ENCODE data around the gene ZMIZ1. TPM values are rescaled to one million over a fixed set of nuclear protein-coding genes. Genes with fewer than 3 reads are reported as not detected.

Gene ZMIZ1
- total and polyA plus RNA-seq, 2 experiments from 2014 or later: 9.2 to 30.9 TPM

DNA sequence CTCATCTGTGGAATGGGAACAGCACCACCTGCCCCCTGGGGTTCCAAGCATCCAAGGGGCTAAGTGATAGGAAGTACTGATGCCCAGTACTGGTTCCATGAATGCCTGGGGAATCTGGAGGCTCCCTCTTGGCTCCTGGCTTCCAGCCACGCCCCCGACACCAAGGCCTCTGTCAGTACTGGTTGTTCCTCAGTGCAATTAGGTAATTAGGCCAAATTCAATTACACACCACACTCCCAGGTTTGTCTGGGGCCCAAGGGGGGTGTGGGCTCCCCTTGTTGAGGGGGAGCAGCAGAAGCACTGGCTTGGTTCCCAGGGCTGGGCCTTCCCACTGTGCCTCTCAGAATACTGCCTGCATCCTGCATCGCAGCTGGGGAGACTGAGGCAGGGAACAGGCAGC lies 164.1 kb downstream of the ZMIZ1 start:
- DNase-seq (ENCODE audit: low spot score) (no peak), ATAC-seq (no peak)
- Histone ChIP-seq H3K36me3 (ENCODE audit: insufficient read depth) (no peaks in the 10 kb centered on the region), H3K27ac (ENCODE audit: low read depth) (no peak overlapping the region), H3K4me1 (ENCODE audit: insufficient read depth) (peaks cover 32% of the 10 kb centered on the region), H3K79me2 (replicated peaks; ENCODE audit: insufficient read depth) (no peaks in the 10 kb centered on the region), H4K20me1 (replicated peaks; ENCODE audit: insufficient read depth) (peaks cover 22% of the 10 kb centered on the region), H3F3A (replicated peaks; ENCODE audit: low read depth) (no peaks in the 10 kb centered on the region), H3K9me2 (ENCODE audit: insufficient read depth) (no peaks in the 10 kb centered on the region), H3K4me2 (no peak overlapping the region), H3K4me3 (no peak overlapping the region), H3K27me3 (ENCODE audit: insufficient read depth) (peaks cover 56% of the 10 kb centered on the region), H2AFZ (no peak overlapping the region)
- Mint-ChIP-seq H3K9me3 (no peaks in the 10 kb centered on the region), H3K4me1 (peaks cover 55% of the 10 kb centered on the region), H3K4me3 (no peak overlapping the region), H3K27me3 (ENCODE audit: insufficient read depth, low read depth, poor library complexity) (peaks cover 51% of the 10 kb centered on the region), H3K36me3 (ENCODE audit: low read depth) (peaks cover 6% of the 10 kb centered on the region; the same call in 2 of the 3 replicates), H3K27ac (no peak overlapping the region)
- TF ChIP-seq ZNF331 (CRISPR knock-in tag; IDR thresholded peaks at IDR 0.05; ENCODE audit: low read depth) (no peak), ZNF114 (CRISPR knock-in tag; IDR thresholded peaks at IDR 0.05) (no peak), EZH2 (IDR thresholded peaks at IDR 0.05; ENCODE audit: low read depth, unreplicated experiment) (no peak), EZH2phosphoT487 (IDR thresholded peaks at IDR 0.05; ENCODE audit: unreplicated experiment) (no peak), POLR2AphosphoS5 (IDR thresholded peaks at IDR 0.05; ENCODE audit: low read depth) (no peak), STAT1 (IDR thresholded peaks at IDR 0.05; ENCODE audit: unreplicated experiment) (no peak), NANOG (IDR thresholded peaks at IDR 0.05; ENCODE audit: borderline replicate concordance) (no peak), JUNB (IDR thresholded peaks at IDR 0.05; ENCODE audit: unreplicated experiment) (no peak)
- TF ChIP-seq, protein P1, sequence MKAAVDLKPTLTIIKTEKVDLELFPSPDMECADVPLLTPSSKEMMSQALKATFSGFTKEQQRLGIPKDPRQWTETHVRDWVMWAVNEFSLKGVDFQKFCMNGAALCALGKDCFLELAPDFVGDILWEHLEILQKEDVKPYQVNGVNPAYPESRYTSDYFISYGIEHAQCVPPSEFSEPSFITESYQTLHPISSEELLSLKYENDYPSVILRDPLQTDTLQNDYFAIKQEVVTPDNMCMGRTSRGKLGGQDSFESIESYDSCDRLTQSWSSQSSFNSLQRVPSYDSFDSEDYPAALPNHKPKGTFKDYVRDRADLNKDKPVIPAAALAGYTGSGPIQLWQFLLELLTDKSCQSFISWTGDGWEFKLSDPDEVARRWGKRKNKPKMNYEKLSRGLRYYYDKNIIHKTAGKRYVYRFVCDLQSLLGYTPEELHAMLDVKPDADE (IDR thresholded peaks at IDR 0.05): no peak

DNA sequence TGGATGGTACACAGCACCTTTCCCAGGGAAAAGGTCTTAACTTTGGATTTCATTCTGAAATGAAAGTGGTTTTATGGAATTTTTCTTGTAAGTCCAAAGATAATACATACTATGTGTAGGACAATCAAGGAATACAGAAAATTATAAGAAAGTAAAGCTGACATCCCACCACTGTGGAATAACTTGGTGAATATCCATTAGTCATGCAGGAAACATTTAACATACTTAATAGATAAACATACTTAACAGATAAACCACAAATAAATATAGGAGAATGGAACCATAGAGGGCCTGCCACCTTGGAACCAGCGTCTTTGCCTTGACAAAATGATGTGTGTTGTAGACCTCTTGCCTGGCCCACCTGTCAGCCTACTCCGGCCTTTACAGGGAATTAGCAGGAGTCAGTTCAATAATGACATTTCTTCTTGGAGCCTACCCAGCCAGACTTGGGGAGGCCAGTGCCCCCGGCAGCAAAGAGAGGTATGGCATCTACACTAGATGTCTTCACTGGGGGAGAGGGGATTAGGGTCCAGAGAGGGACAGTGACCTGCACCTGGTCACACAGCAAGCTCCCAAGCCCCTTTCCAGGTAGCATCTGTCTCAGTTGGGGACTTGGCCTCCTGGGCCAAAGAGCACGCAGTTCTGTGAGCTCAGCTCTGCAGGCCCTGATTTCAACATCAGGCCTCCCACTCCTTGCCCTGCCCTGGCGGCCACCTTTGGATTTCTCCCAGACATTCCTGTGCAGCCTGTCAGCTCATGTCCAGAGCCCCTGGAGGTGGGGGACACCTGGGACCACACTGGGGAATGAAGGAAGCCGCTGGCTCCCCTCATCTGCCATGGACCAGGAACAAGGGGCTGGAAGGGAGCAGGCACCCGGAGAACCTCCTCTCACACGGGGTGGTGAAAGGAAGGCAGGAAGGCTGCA lies 165.9 kb downstream of the ZMIZ1 start:
- H2AFZ ChIP-seq: no peak overlapping the region
- peaks cover 68% of the 10 kb centered on the region for H3K27me3 Mint-ChIP-seq (ENCODE audit: insufficient read depth, low read depth, poor library complexity)
- H3K79me2 ChIP-seq (replicated peaks; ENCODE audit: insufficient read depth): no peaks in the 10 kb centered on the region
- H3K27ac ChIP-seq (ENCODE audit: low read depth): no peak overlapping the region
- no peak overlapping the region for H3K4me2 ChIP-seq
- DNase-seq (ENCODE audit: low spot score) (no peak), ATAC-seq (no peak)
- no peak overlapping the region for H3K4me3 Mint-ChIP-seq
- peaks cover 56% of the 10 kb centered on the region for H3K4me1 Mint-ChIP-seq
- H3K9me2 ChIP-seq (ENCODE audit: insufficient read depth): no peaks in the 10 kb centered on the region
- H3F3A ChIP-seq (replicated peaks; ENCODE audit: low read depth): 0 out of 2 replicates have a peak, but pooled peaks cover 5% of the 10 kb centered on the region
- H4K20me1 ChIP-seq (replicated peaks; ENCODE audit: insufficient read depth): peaks cover 38% of the 10 kb centered on the region
- H3K4me1 ChIP-seq (ENCODE audit: insufficient read depth): peaks cover 37% of the 10 kb centered on the region
- H3K27me3 ChIP-seq (ENCODE audit: insufficient read depth): peaks cover 73% of the 10 kb centered on the region
- H3K36me3 Mint-ChIP-seq (ENCODE audit: low read depth): peaks cover 6% of the 10 kb centered on the region; the same call in 2 of the 3 replicates
- no peak overlapping the region for H3K4me3 ChIP-seq
- H3K27ac Mint-ChIP-seq: no peak overlapping the region
- no peaks in the 10 kb centered on the region for H3K36me3 ChIP-seq (ENCODE audit: insufficient read depth)
- no peaks in the 10 kb centered on the region for H3K9me3 Mint-ChIP-seq
- TF ChIP-seq, protein P2, sequence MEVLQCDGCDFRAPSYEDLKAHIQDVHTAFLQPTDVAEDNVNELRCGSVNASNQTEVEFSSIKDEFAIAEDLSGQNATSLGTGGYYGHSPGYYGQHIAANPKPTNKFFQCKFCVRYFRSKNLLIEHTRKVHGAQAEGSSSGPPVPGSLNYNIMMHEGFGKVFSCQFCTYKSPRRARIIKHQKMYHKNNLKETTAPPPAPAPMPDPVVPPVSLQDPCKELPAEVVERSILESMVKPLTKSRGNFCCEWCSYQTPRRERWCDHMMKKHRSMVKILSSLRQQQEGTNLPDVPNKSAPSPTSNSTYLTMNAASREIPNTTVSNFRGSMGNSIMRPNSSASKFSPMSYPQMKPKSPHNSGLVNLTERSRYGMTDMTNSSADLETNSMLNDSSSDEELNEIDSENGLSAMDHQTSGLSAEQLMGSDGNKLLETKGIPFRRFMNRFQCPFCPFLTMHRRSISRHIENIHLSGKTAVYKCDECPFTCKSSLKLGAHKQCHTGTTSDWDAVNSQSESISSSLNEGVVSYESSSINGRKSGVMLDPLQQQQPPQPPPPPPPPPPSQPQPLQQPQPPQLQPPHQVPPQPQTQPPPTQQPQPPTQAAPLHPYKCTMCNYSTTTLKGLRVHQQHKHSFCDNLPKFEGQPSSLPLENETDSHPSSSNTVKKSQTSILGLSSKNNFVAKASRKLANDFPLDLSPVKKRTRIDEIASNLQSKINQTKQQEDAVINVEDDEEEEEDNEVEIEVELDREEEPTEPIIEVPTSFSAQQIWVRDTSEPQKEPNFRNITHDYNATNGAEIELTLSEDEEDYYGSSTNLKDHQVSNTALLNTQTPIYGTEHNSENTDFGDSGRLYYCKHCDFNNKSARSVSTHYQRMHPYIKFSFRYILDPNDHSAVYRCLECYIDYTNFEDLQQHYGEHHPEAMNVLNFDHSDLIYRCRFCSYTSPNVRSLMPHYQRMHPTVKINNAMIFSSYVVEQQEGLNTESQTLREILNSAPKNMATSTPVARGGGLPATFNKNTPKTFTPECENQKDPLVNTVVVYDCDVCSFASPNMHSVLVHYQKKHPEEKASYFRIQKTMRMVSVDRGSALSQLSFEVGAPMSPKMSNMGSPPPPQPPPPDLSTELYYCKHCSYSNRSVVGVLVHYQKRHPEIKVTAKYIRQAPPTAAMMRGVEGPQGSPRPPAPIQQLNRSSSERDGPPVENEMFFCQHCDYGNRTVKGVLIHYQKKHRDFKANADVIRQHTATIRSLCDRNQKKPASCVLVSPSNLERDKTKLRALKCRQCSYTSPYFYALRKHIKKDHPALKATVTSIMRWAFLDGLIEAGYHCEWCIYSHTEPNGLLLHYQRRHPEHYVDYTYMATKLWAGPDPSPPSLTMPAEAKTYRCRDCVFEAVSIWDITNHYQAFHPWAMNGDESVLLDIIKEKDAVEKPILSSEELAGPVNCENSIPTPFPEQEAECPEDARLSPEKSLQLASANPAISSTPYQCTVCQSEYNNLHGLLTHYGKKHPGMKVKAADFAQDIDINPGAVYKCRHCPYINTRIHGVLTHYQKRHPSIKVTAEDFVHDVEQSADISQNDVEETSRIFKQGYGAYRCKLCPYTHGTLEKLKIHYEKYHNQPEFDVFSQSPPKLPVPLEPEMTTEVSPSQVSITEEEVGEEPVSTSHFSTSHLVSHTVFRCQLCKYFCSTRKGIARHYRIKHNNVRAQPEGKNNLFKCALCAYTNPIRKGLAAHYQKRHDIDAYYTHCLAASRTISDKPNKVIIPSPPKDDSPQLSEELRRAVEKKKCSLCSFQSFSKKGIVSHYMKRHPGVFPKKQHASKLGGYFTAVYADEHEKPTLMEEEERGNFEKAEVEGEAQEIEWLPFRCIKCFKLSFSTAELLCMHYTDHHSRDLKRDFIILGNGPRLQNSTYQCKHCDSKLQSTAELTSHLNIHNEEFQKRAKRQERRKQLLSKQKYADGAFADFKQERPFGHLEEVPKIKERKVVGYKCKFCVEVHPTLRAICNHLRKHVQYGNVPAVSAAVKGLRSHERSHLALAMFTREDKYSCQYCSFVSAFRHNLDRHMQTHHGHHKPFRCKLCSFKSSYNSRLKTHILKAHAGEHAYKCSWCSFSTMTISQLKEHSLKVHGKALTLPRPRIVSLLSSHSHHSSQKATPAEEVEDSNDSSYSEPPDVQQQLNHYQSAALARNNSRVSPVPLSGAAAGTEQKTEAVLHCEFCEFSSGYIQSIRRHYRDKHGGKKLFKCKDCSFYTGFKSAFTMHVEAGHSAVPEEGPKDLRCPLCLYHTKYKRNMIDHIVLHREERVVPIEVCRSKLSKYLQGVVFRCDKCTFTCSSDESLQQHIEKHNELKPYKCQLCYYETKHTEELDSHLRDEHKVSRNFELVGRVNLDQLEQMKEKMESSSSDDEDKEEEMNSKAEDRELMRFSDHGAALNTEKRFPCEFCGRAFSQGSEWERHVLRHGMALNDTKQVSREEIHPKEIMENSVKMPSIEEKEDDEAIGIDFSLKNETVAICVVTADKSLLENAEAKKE (CRISPR knock-in tag; IDR thresholded peaks at IDR 0.05): no peak
- no peak for TF ChIP-seq CREB1 (CRISPR knock-in tag; IDR thresholded peaks at IDR 0.05; ENCODE audit: low read depth)
- TF ChIP-seq, protein P3, sequence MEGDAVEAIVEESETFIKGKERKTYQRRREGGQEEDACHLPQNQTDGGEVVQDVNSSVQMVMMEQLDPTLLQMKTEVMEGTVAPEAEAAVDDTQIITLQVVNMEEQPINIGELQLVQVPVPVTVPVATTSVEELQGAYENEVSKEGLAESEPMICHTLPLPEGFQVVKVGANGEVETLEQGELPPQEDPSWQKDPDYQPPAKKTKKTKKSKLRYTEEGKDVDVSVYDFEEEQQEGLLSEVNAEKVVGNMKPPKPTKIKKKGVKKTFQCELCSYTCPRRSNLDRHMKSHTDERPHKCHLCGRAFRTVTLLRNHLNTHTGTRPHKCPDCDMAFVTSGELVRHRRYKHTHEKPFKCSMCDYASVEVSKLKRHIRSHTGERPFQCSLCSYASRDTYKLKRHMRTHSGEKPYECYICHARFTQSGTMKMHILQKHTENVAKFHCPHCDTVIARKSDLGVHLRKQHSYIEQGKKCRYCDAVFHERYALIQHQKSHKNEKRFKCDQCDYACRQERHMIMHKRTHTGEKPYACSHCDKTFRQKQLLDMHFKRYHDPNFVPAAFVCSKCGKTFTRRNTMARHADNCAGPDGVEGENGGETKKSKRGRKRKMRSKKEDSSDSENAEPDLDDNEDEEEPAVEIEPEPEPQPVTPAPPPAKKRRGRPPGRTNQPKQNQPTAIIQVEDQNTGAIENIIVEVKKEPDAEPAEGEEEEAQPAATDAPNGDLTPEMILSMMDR (conservative IDR thresholded peaks at IDR 0.05; ENCODE audit: low read depth in 2 of 2): no peak
- TF ChIP-seq EZH2phosphoT487 (IDR thresholded peaks at IDR 0.05; ENCODE audit: unreplicated experiment): no peak

All from GM23338 (cell line).